HL-60 (cell line): ENCODE measurements around the gene IGFL3.

Experiments
- CTCF ChIP-seq: IDR thresholded peaks from one replicate; pipeline ENCODE4 v1.5.1; 2011; ENCODE audit warnings: low read length, control low read depth, inconsistent platforms; ENCODE audit not compliant: insufficient read depth
- GABPA ChIP-seq: IDR thresholded peaks from 2 replicates; pipeline ENCODE4 v1.6.1; 2012; ENCODE audit warnings: low read depth
- POLR2AphosphoS5 ChIP-seq: IDR thresholded peaks from 2 replicates; pipeline ENCODE4 v1.6.1; 2012; ENCODE audit warnings: low read depth
- REST ChIP-seq: IDR thresholded peaks from 2 replicates; pipeline ENCODE4 v1.6.1; 2012; ENCODE audit warnings: low read depth; ENCODE audit not compliant: insufficient replicate concordance
- SPI1 ChIP-seq: IDR thresholded peaks from 2 replicates; pipeline ENCODE4 v1.6.1; 2012; ENCODE audit warnings: low read depth, mild to moderate bottlenecking, borderline replicate concordance

GRCh38 chr19:46101293-46101692, 23.2 kb downstream of the IGFL3 start:
- TF ChIP-seq CTCF (no peak), POLR2AphosphoS5 (no peak), REST (no peak), GABPA (no peak), SPI1 (no peak)
